Type B pancreatic cell (in vitro differentiated cells): ENCODE data around the gene TCF12. TPM values are rescaled to one million over a fixed set of nuclear protein-coding genes. Genes with fewer than 3 reads are reported as not detected.

Experiments
- DNase-seq: peaks from one replicate; pipeline ENCODE4 v3.0.0; 2021; ENCODE audit warnings: mixed read lengths; ENCODE audit not compliant: unreplicated experiment; ENCODE audit errors: extremely low spot score
- H3K27ac Mint-ChIP-seq: 2 replicates; pipeline ENCODE4 v1.8.0; 2021; ENCODE audit warnings: mild to moderate bottlenecking, mixed read lengths
- H3K27me3 Mint-ChIP-seq: 2 replicates; pipeline ENCODE4 v1.8.0; 2021; ENCODE audit warnings: mixed read lengths
- H3K36me3 Mint-ChIP-seq: 2 replicates; pipeline ENCODE4 v1.8.0; 2021; ENCODE audit warnings: mixed read lengths
- H3K4me1 Mint-ChIP-seq: one replicate; pipeline ENCODE4 v1.8.0; 2021; ENCODE audit warnings: mixed read lengths; ENCODE audit not compliant: unreplicated experiment
- H3K4me3 Mint-ChIP-seq: 2 replicates; pipeline ENCODE4 v1.8.0; 2021; ENCODE audit warnings: mild to moderate bottlenecking, mixed read lengths
- H3K9me3 Mint-ChIP-seq: 2 replicates; pipeline ENCODE4 v1.8.0; 2021; ENCODE audit warnings: mixed read lengths
- total RNA-seq: library from RNA; stranded (reverse); gene quantifications from 2 replicates; pipeline ENCODE4 v1.2.1, GENCODE V29; 2021; ENCODE audit warnings: low replicate concordance
- TF ChIP-seq, protein P1 (sequence below): fragments of 200-600 bp; sonication (generic); conservative IDR thresholded peaks from 2 replicates; pipeline ENCODE4 v1.5.0; 2021; ENCODE audit warnings: antibody characterized with exemption, mild to moderate bottlenecking

TCF12 gene
- total RNA-seq, 1 donor from 2014 or later: 153 TPM

DNA sequence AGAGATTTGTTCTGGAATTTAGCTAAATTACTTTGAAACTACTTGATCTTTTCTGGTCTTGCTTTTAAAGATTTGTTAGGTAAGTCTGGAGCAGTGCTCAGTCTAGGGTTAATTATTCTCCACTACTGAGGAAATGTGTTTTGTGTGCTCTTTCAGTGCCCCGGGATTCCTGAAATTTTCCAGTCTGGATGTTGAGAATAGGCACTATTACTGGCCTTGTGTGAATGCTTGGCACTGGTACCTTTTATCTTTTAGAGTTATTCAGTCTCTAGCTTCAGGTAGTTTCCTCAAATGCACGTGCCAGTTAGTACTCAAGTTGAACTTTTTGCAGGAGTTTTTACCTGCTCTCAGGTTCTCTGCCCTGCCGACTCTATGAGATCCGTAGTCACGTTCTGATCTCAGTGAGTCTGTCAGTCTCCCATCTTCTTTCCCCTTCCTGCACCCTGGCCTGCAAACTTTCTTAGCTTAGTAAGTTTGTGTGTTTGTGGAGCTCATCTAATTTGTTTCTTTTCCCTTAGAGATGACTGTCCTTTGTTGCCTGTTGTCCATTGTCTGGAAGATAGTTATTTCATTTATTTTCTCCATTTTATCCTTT lies 39.5 kb downstream of the TCF12 start:
- H3K27ac Mint-ChIP-seq: no peak overlapping the region
- H3K36me3 Mint-ChIP-seq: peaks cover 19% of the 10 kb centered on the region
- peaks cover 18% of the 10 kb centered on the region for H3K4me1 Mint-ChIP-seq
- peaks cover 4% of the 10 kb centered on the region for H3K9me3 Mint-ChIP-seq
- TF ChIP-seq, protein P1, sequence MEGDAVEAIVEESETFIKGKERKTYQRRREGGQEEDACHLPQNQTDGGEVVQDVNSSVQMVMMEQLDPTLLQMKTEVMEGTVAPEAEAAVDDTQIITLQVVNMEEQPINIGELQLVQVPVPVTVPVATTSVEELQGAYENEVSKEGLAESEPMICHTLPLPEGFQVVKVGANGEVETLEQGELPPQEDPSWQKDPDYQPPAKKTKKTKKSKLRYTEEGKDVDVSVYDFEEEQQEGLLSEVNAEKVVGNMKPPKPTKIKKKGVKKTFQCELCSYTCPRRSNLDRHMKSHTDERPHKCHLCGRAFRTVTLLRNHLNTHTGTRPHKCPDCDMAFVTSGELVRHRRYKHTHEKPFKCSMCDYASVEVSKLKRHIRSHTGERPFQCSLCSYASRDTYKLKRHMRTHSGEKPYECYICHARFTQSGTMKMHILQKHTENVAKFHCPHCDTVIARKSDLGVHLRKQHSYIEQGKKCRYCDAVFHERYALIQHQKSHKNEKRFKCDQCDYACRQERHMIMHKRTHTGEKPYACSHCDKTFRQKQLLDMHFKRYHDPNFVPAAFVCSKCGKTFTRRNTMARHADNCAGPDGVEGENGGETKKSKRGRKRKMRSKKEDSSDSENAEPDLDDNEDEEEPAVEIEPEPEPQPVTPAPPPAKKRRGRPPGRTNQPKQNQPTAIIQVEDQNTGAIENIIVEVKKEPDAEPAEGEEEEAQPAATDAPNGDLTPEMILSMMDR: no peak
- DNase-seq: no peak
- no peak overlapping the region for H3K4me3 Mint-ChIP-seq
- H3K27me3 Mint-ChIP-seq: no peaks in the 10 kb centered on the region

DNA sequence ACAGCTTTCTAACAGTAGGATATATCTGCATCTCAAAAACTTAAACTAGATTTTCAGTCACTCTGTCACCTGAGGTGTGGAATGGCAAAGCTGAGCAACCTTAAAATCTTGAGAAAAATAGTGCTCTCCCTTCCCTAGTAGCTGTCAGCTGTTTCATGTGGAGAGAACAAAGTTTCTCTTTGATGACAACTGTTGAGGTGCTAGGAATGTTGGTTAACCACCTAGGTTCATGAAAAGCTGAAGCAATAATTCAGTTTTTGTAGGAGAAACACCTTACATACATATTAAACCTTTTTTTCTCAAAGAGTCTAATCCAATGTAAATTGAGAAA lies 40.8 kb downstream of the TCF12 start:
- Mint-ChIP-seq H3K36me3 (peaks cover 17% of the 10 kb centered on the region), H3K9me3 (peaks cover 4% of the 10 kb centered on the region), H3K27ac (no peak overlapping the region), H3K27me3 (no peaks in the 10 kb centered on the region), H3K4me3 (peak overlapping the region; percentile 17), H3K4me1 (peaks cover 32% of the 10 kb centered on the region)
- DNase-seq: no peak
- TF ChIP-seq, protein P1: no peak

DNA sequence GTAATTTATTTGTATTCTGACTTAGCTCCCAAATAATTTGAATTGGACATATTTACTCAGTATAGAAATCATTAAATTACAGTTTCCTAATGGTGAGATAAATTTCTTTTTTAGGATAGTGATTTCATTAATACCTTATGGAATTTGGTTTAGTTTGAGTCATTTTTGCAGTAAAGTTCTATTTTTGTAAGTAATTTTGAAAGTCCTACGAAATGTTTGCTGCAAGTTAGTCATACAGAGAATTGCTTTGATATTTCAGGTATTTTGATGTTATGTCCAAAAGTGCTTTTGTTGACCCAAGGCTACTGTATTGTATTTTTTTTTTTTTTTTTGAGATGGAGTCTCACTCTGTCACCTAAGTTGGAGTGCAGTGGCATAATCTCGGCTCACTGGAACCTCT lies 41.7 kb downstream of the TCF12 start:
- H3K4me1 Mint-ChIP-seq: peaks cover 35% of the 10 kb centered on the region
- H3K36me3 Mint-ChIP-seq: peaks cover 12% of the 10 kb centered on the region
- no peak for DNase-seq
- no peaks in the 10 kb centered on the region for H3K9me3 Mint-ChIP-seq
- H3K27ac Mint-ChIP-seq: no peak overlapping the region
- no peaks in the 10 kb centered on the region for H3K27me3 Mint-ChIP-seq
- TF ChIP-seq, protein P1: no peak
- no peak overlapping the region for H3K4me3 Mint-ChIP-seq

DNA sequence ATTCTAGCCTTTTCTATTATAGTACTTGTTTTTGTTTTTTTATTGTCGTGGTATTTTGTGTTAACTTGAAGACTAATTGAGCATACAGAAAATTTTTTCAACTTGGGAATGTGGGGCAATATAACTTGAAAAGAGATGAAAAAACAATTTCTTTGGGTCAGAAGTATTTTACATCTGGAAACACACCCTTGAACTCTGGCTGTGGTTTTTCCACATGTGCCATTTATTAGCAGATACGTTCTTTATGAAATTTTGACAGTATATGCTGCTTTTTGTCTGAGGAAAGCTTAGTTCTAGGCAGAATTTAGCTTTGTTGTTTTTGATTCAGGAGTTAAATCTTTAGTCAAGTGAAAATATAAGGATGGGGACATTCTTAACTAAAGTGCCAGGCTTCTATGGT lies 44.7 kb downstream of the TCF12 start:
- no peak overlapping the region for H3K27ac Mint-ChIP-seq
- peaks cover 4% of the 10 kb centered on the region for H3K36me3 Mint-ChIP-seq
- TF ChIP-seq, protein P1: no peak
- DNase-seq: no peak
- no peaks in the 10 kb centered on the region for H3K9me3 Mint-ChIP-seq
- H3K4me3 Mint-ChIP-seq: no peak overlapping the region
- H3K27me3 Mint-ChIP-seq: no peaks in the 10 kb centered on the region
- H3K4me1 Mint-ChIP-seq: peaks cover 33% of the 10 kb centered on the region

DNA sequence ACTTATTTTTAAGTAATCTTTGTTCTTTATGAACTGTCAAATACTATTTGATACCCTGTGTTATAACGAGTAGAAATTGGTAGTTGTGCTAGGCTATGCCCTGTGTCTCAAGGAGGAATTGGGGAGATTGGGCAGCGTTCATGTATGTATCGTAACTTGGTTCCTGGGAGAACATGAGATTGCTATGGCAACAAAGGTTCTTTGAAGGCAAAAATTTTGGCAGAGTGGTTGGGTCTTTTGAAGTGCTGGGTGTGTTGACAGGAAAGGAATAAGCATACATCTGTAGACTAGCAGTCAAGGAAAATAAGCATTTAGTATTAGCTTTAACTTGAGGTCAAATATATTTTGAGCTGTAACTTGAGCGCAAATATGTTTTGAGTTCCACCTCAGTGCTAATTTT lies 45.3 kb downstream of the TCF12 start:
- peak overlapping the region; percentile 13 for H3K4me3 Mint-ChIP-seq
- H3K36me3 Mint-ChIP-seq: peaks cover 4% of the 10 kb centered on the region
- DNase-seq: no peak
- H3K9me3 Mint-ChIP-seq: no peaks in the 10 kb centered on the region
- H3K4me1 Mint-ChIP-seq: peaks cover 30% of the 10 kb centered on the region
- TF ChIP-seq, protein P1: no peak
- H3K27me3 Mint-ChIP-seq: no peaks in the 10 kb centered on the region
- H3K27ac Mint-ChIP-seq: no peak overlapping the region

DNA sequence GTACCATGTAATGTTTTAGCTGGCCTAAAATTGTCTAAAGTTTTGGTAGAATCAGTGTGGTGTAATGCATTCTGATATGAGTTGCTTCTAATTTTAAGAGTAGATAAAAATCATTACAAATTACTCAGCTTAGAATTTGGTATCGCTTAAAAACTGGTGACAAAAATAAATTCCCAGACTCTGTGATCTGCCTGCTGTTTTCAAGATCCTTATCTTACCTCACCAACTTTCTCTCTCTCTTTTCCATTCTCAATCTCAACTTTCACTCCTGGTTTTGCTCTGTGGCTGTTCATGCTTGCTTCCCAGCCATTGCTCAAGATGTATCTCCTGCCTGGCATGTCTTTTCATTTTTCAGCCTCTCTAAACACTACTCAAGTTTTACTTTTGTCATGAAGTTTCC lies 45.7 kb downstream of the TCF12 start:
- DNase-seq: no peak
- Mint-ChIP-seq H3K27me3 (no peaks in the 10 kb centered on the region), H3K36me3 (peaks cover 4% of the 10 kb centered on the region), H3K4me3 (peak overlapping the region; percentile 18), H3K9me3 (no peaks in the 10 kb centered on the region), H3K4me1 (peaks cover 35% of the 10 kb centered on the region), H3K27ac (peak overlapping the region; percentile 6)
- TF ChIP-seq, protein P1: no peak
